Tibial nerve (tissue), 4 donors: ENCODE data around the gene MKLN1.

Experiments
- CTCF ChIP-seq, 5 experiments: fragments of 200-600 bp in 3 of 5; fragments of 450-650 bp in 2 of 5; sonication (generic) in 3 of 5; IDR thresholded peaks; one replicate each; pipeline ENCODE4 v1.5.1; 2016 to 2019; ENCODE audit warnings: antibody characterized with exemption in 5 of 5, mild to moderate bottlenecking in 3 of 5, moderate library complexity in 2 of 5
- EP300 ChIP-seq, 2 donors: sonication (generic); formaldehyde crosslinking; IDR thresholded peaks; one replicate each; pipeline ENCODE4 v1.6.1; 2017; ENCODE audit warnings: antibody characterized with exemption in 2 of 2, mild to moderate bottlenecking in 1 of 2
- POLR2A ChIP-seq, 2 donors: fragments of 450-650 bp; IDR thresholded peaks; one replicate each; pipeline ENCODE4 v1.6.1; 2017; ENCODE audit warnings: antibody characterized with exemption in 2 of 2, mild to moderate bottlenecking in 2 of 2, moderate library complexity in 2 of 2

GRCh38 chr7:131488361-131488760, 160.7 kb downstream of the MKLN1 start:
- TF ChIP-seq POLR2A (IDR thresholded peaks at IDR 0.05) (no peak), CTCF (IDR thresholded peaks at IDR 0.05) (peak in 2 of 5 experiments; percentile 8 to 18), EP300 (IDR thresholded peaks at IDR 0.05) (no peak)
